Endothelial cell (in vitro differentiated cells): Measurements from ENCODE around the gene CBX8. TPM values are rescaled to one million over a fixed set of nuclear protein-coding genes. Genes with fewer than 3 reads are reported as not detected.
A peak's percentile ranks its signal among the peaks of the same experiment; 100 is the strongest.
"Not testable (repeated sequence)": the region's sequence is repeated elsewhere in the genome, so short reads cannot be mapped to it uniquely, and the experiment has no call there.

Source experiments
- DNase-seq: peaks from one replicate; pipeline ENCODE4 v3.0.0; 2021; ENCODE audit warnings: low spot score
- H3K27ac Mint-ChIP-seq: one replicate; pipeline ENCODE4 v1.8.0; 2021; ENCODE audit warnings: mixed read lengths, inconsistent platforms; ENCODE audit not compliant: unreplicated experiment
- H3K27me3 Mint-ChIP-seq: one replicate; pipeline ENCODE4 v1.8.0; 2021; ENCODE audit warnings: mild to moderate bottlenecking, moderate library complexity, mixed read lengths, inconsistent platforms; ENCODE audit not compliant: unreplicated experiment
- H3K36me3 Mint-ChIP-seq: one replicate; pipeline ENCODE4 v1.8.0; 2021; ENCODE audit warnings: mild to moderate bottlenecking, low read depth, mixed read lengths, inconsistent platforms; ENCODE audit not compliant: unreplicated experiment
- H3K4me1 Mint-ChIP-seq: one replicate; pipeline ENCODE4 v1.8.0; 2021; ENCODE audit warnings: mild to moderate bottlenecking, mixed read lengths, inconsistent platforms; ENCODE audit not compliant: unreplicated experiment
- H3K4me3 Mint-ChIP-seq: one replicate; pipeline ENCODE4 v1.8.0; 2021; ENCODE audit warnings: mild to moderate bottlenecking, mixed read lengths, inconsistent platforms; ENCODE audit not compliant: unreplicated experiment
- H3K9me3 Mint-ChIP-seq: one replicate; pipeline ENCODE4 v1.8.0; 2021; ENCODE audit warnings: mixed read lengths, inconsistent platforms; ENCODE audit not compliant: unreplicated experiment
- CTCF ChIP-seq: fragments of 200-600 bp; sonication (generic); IDR thresholded peaks from one replicate; pipeline ENCODE4 v1.5.0; 2021; ENCODE audit warnings: antibody characterized with exemption; ENCODE audit not compliant: unreplicated experiment
- total RNA-seq: library from RNA; stranded (reverse); fragmentation: NEBNext Ultra II Directional; extraction: Animal tissue kit (Norgen Biotek cat#: 25700); gene quantifications from one replicate; pipeline ENCODE4 v1.2.1, GENCODE V29; 2021; ENCODE audit not compliant: unreplicated experiment

The CBX8 gene
- total RNA-seq, 1 donor from 2014 or later = 3.3 TPM

GRCh38 chr17:79776376-79777119 lies 20.3 kb downstream of the CBX8 start:
- peaks cover 44% of the 10 kb centered on the region for H3K4me1 Mint-ChIP-seq
- H3K36me3 Mint-ChIP-seq = peaks cover 22% of the 10 kb centered on the region
- H3K27me3 Mint-ChIP-seq = peaks cover 15% of the 10 kb centered on the region
- peak overlapping the region; percentile 56 for H3K4me3 Mint-ChIP-seq
- no peaks in the 10 kb centered on the region for H3K9me3 Mint-ChIP-seq
- peak overlapping the region; percentile 68 for H3K27ac Mint-ChIP-seq
- no peak for TF ChIP-seq CTCF
- DNase-seq = no peak

DNA sequence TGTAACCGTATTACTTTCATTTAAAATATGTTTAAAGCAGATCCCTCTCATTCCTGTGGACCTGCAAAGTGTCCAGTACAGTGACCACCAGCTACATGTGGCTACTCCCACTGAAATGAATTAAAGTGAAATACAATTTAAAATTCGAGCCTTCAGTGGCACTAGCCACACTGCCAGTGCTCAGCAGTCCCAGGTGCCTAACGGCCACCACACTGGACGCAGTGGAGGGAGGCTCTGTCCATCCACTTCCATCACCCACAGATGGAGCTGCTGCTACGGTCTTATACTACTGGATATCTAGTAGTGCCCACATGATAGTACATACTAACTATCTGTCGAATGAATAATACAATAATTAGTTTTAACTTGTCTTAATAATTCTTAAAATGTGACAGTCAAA lies 21.2 kb downstream of the CBX8 start:
- TF ChIP-seq CTCF = no peak
- peaks cover 35% of the 10 kb centered on the region for H3K4me1 Mint-ChIP-seq
- H3K9me3 Mint-ChIP-seq = no peaks in the 10 kb centered on the region
- H3K36me3 Mint-ChIP-seq = peaks cover 17% of the 10 kb centered on the region
- H3K27ac Mint-ChIP-seq = no peak overlapping the region
- H3K27me3 Mint-ChIP-seq = peaks cover 13% of the 10 kb centered on the region
- no peak for DNase-seq
- no peak overlapping the region for H3K4me3 Mint-ChIP-seq

- Mint-ChIP-seq H3K4me3 (no peak overlapping the region), H3K27me3 (peaks cover 7% of the 10 kb centered on the region)
Measured at GRCh38 chr17:79774561-79774975, 22.3 kb downstream of the CBX8 start.

GRCh38 chr17:79772726-79773125 lies 24.2 kb downstream of the CBX8 start:
- not testable (repeated sequence) for H3K27ac Mint-ChIP-seq, H3K4me3 Mint-ChIP-seq

More at GRCh38 chr17:79774561-79774975, 22.3 kb downstream of the CBX8 start:
- no peaks in the 10 kb centered on the region for H3K9me3 Mint-ChIP-seq
- DNase-seq = no peak
- H3K27ac Mint-ChIP-seq = no peak overlapping the region
- peaks cover 24% of the 10 kb centered on the region for H3K4me1 Mint-ChIP-seq
- TF ChIP-seq CTCF = no peak
- peaks cover 7% of the 10 kb centered on the region for H3K36me3 Mint-ChIP-seq

DNA sequence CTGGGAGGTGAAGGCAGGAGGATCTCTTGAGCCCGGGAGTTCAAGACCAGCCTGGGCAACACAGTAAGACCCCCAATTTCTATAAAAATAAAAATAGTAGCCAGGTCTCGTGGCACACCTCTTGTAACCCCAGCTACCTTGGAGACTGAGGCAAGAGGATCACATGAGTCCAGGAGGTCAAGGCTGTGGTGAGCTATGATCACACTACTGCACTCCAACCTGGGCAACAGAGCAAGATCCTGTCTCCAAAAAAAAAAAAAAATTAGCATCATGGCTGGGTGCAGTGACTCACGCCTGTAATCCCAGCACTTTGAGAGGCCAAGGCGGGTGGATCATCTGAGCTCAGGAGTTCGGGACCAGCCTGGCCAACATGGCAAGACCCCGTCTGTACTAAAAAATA lies 25.6 kb downstream of the CBX8 start:
- H3K4me3 Mint-ChIP-seq = no peak overlapping the region
- peaks cover 7% of the 10 kb centered on the region for H3K4me1 Mint-ChIP-seq
- H3K27ac Mint-ChIP-seq = no peak overlapping the region
- peaks cover 4% of the 10 kb centered on the region for H3K36me3 Mint-ChIP-seq
- peaks cover 1% of the 10 kb centered on the region for H3K27me3 Mint-ChIP-seq
- no peak for DNase-seq
- H3K9me3 Mint-ChIP-seq = no peaks in the 10 kb centered on the region
- TF ChIP-seq CTCF = no peak

More at GRCh38 chr17:79772726-79773125, 24.2 kb downstream of the CBX8 start:
- H3K27me3 Mint-ChIP-seq, H3K9me3 Mint-ChIP-seq, H3K36me3 Mint-ChIP-seq, DNase-seq: not testable (repeated sequence)
- H3K4me1 Mint-ChIP-seq = peaks cover 17% of the 10 kb centered on the region
